Measurements from ENCODE around the gene RNASEH2A. TPM values are rescaled to one million over a fixed set of nuclear protein-coding genes. Genes with fewer than 3 reads are reported as not detected.

Gene RNASEH2A
- total RNA-seq, 1 donor from 2014 or later = 17.0 TPM

DNA sequence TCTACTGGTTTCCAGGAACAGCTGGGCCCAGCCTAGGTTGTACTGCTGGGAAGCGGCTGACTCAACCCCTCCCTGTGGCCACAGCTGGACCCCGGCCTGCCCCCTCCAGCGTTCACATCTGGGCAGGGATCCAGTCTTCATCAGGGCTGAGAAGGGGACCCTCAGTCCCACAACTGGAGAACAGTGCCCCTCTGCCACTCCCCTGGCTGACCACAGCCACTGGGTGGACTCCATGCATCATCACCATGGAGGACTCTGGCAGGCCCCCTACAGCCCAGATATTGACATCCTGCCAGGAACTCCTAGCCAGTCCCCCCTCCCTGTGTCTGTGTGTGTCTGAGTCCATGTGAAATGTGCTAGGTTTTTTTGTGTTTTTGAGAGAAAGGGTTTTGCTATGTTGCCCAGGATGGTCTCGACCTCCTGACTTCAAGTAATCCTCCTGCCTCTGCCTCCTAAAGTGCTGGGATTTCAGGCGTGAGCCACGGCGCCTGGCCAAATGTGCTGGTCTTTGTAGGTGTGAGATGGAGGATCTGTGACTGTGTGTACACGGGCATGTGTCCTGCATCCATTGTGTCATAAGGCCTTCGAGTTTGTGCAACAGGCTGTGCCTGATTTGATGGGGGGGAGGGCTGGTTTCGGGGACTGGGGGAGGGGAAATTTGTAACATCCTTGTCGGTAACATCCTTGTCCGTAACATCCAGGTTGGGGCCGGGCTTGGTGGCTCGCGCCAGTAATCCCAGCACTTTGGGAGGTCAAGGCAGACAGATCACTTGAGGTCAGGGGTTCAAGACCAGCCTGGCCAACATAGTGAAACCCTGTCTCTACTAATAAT is 27.0 kb upstream of the RNASEH2A start:
- TF ChIP-seq, protein P1, sequence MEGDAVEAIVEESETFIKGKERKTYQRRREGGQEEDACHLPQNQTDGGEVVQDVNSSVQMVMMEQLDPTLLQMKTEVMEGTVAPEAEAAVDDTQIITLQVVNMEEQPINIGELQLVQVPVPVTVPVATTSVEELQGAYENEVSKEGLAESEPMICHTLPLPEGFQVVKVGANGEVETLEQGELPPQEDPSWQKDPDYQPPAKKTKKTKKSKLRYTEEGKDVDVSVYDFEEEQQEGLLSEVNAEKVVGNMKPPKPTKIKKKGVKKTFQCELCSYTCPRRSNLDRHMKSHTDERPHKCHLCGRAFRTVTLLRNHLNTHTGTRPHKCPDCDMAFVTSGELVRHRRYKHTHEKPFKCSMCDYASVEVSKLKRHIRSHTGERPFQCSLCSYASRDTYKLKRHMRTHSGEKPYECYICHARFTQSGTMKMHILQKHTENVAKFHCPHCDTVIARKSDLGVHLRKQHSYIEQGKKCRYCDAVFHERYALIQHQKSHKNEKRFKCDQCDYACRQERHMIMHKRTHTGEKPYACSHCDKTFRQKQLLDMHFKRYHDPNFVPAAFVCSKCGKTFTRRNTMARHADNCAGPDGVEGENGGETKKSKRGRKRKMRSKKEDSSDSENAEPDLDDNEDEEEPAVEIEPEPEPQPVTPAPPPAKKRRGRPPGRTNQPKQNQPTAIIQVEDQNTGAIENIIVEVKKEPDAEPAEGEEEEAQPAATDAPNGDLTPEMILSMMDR (IDR thresholded peaks at IDR 0.05; ENCODE audit: insufficient read depth, low read length, poor library complexity, severe bottlenecking) = peak; percentile 11
- no peak for DNase-seq (ENCODE audit: low read depth)
- H3K36me3 ChIP-seq (ENCODE audit: control insufficient read depth, insufficient read depth, low read length) = no peaks in the 10 kb centered on the region
- H3K4me3 ChIP-seq (ENCODE audit: low read depth, low read length) = no peak overlapping the region
- H3K27me3 ChIP-seq (ENCODE audit: control insufficient read depth, insufficient read depth, low read length) = no peaks in the 10 kb centered on the region

DNA sequence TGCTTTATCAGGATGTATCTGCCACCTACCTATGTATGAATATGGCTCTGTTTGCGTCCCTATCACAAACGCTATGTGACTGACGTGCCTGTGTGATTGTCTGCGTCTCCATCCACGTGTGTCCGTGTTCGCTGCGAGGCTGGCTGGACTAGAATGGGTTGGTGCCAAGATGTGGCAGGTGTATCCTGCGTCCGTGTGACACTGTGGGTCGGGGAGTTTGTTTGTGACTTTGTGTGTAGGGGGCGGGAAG is 24.3 kb upstream of the RNASEH2A start:
- H3K4me3 ChIP-seq (ENCODE audit: low read depth, low read length) = peak overlapping the region; percentile 27
- H3K27me3 ChIP-seq (ENCODE audit: control insufficient read depth, insufficient read depth, low read length) = no peaks in the 10 kb centered on the region
- H3K36me3 ChIP-seq (ENCODE audit: control insufficient read depth, insufficient read depth, low read length) = no peaks in the 10 kb centered on the region
- no peak for DNase-seq (ENCODE audit: low read depth)
- TF ChIP-seq, protein P1 (IDR thresholded peaks at IDR 0.05; ENCODE audit: insufficient read depth, low read length, poor library complexity, severe bottlenecking) = no peak

DNA sequence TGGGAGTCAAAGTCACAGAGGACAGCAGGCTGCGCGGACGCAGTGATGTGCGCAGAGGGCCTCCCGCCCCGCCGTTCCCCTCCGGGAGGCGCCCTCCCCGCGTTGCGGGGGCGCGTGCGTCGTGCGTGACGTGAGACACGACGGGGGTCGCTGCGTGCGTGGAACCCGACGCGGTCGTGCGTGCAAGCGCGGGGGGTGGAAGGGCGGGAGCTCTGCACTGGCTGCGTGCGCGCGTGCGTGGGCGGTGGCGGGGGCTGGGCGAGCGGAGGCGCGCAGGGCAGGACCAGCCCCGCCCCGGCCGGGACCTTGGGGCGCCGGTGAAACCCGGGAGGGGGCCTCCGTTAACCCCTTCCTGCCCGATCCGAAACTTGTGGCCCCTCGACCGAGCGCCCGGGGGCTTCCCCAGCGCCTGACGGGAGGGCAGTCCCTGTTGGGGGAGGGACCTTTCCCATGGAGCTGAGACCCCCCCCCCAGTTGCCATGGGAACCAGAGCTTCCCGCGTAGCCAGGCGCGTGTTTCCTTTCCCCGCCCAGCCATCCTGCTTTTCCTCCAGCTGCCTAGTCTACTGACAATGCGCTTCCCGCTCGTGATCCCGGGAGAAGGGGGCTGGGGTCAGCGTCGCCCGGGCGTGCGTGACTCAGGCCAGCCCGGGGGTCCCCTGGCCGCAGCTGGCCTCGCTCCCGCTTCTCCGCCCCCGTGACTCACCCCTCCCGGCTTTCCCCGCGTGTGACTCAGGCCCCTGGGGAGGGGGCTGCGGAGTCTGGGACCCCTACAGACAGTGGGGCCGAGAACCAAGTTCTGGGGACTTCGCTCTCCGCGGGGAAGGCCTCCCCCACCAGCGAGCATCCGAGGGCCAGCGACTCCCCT is 23.7 kb upstream of the RNASEH2A start:
- Histone ChIP-seq H3K4me3 (ENCODE audit: low read depth, low read length) (peak overlapping the region; percentile 27), H3K27me3 (ENCODE audit: control insufficient read depth, insufficient read depth, low read length) (no peaks in the 10 kb centered on the region), H3K36me3 (ENCODE audit: control insufficient read depth, insufficient read depth, low read length) (no peaks in the 10 kb centered on the region)
- TF ChIP-seq, protein P1 (IDR thresholded peaks at IDR 0.05; ENCODE audit: insufficient read depth, low read length, poor library complexity, severe bottlenecking) = no peak
- DNase-seq (ENCODE audit: low read depth) = no peak

DNA sequence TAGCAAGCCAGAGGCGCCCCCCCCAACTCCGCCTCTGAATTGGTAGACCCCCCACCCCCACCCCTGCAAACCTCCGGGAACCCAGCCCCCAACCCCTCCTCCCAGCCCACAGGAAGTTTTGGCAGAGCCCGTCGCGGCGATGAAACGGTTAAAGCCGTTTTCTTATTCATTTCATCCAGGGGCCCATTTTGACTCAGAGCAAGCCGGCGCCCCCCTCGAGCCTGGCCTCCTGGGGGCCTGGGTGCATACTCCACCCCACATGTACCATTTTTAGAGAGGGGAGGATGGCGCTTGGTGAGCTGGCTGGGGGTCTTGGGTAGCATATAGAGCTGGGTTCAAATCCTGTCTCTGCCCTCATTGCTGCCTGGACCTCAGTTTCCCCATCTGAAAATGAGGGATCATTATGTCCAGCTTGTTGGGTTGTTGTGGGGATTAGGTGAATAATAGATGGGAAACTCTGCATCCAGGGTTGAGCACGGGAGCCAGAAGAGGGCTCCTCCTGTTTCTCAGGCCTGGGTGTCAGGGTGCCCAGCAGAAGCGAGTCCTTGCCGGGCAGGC is 23.0 kb upstream of the RNASEH2A start:
- no peaks in the 10 kb centered on the region for H3K36me3 ChIP-seq (ENCODE audit: control insufficient read depth, insufficient read depth, low read length)
- no peak for DNase-seq (ENCODE audit: low read depth)
- TF ChIP-seq, protein P1 (IDR thresholded peaks at IDR 0.05; ENCODE audit: insufficient read depth, low read length, poor library complexity, severe bottlenecking) = no peak

DNA sequence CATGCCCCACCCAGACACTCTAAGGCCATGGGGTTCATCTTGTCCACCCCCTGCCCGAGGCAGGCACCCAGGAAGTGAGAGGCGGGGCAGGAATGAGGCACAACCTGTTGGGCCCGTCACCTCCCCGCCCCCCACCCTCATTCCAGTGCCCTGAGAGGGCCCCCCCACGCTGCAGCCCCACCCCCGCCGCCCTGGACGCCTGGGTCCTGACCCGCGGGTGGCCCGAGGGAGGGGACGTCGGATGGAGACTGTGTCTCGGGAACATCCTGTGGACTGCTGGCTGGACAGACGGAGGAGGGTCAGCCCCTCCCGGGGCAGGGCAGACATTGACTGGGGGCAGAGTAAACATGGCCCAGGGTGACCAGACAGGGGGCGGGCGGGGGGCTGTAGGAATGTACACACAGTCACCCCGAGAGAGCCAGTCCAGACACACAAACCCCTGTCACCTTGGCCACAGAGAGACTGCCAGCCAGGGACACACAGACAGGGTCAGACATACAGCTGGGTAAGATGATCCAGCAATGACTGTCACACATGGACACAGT is 22.5 kb upstream of the RNASEH2A start:
- TF ChIP-seq, protein P1 (IDR thresholded peaks at IDR 0.05; ENCODE audit: insufficient read depth, low read length, poor library complexity, severe bottlenecking) = no peak
- Histone ChIP-seq H3K27me3 (ENCODE audit: control insufficient read depth, insufficient read depth, low read length) (no peaks in the 10 kb centered on the region), H3K4me3 (ENCODE audit: low read depth, low read length) (no peak overlapping the region), H3K36me3 (ENCODE audit: control insufficient read depth, insufficient read depth, low read length) (no peaks in the 10 kb centered on the region)
- DNase-seq (ENCODE audit: low read depth) = no peak

More for the DNA sequence above, 23.0 kb upstream of the RNASEH2A start:
- H3K27me3 ChIP-seq (ENCODE audit: control insufficient read depth, insufficient read depth, low read length) = no peaks in the 10 kb centered on the region
- no peak overlapping the region for H3K4me3 ChIP-seq (ENCODE audit: low read depth, low read length)

Measured in kidney epithelial cell (primary cell).